ENCODE data around the gene DIDO1. TPM values are rescaled to one million over a fixed set of nuclear protein-coding genes. Genes with fewer than 3 reads are reported as not detected.

Gene DIDO1
- total and polyA plus RNA-seq, 7 donors: 10.4 to 70.6 (median 48.7) TPM

- H3K36me3 ChIP-seq: peaks cover 0 to 12% (median 3%) of the 10 kb centered on the region in 4 donors
- H3K27ac ChIP-seq: no peak overlapping the region
- intact Hi-C loops (cut with DNase I): loop anchor here (10.0 kb wide), 1 partner anchor 255 kb away; the partner anchor contains the start of gene YTHDF1
- no peak overlapping the region for H3K4me3 ChIP-seq
- 91 to 94% methylated on average over 20 of the region's 20 CpGs for WGBS, 2 donors
- no peak for DNase-seq
- H3K27me3 ChIP-seq: no peaks in the 10 kb centered on the region
- H3K4me1 ChIP-seq: no peaks in the 10 kb centered on the region
- H3K9me3 ChIP-seq: no peaks in the 10 kb centered on the region
- no peak for TF ChIP-seq EP300 (IDR thresholded peaks at IDR 0.05)
- no peak for TF ChIP-seq POLR2AphosphoS5 (IDR thresholded peaks at IDR 0.05)
- no peak for TF ChIP-seq POLR2A (IDR thresholded peaks at IDR 0.05)
- no peak for TF ChIP-seq CTCF (IDR thresholded peaks at IDR 0.05)
Measured at GRCh38 chr20:62959998-62960436, 33.7 kb upstream of the DIDO1 start.

- peaks cover 0 to 11% (median 3%) of the 10 kb centered on the region in 4 donors for H3K36me3 ChIP-seq
- H3K4me3 ChIP-seq: no peak overlapping the region
- intact Hi-C loops (cut with DNase I): loop anchor here (10.0 kb wide), 1 partner anchor 255 kb away; the partner anchor contains the start of gene YTHDF1
- peaks cover 0 to 6% (median 5%) of the 10 kb centered on the region in 4 donors for H3K4me1 ChIP-seq
- H3K27ac ChIP-seq: no peak overlapping the region
- H3K9me3 ChIP-seq: no peaks in the 10 kb centered on the region
- no peak for TF ChIP-seq POLR2AphosphoS5 (IDR thresholded peaks at IDR 0.05)
- TF ChIP-seq EP300 (IDR thresholded peaks at IDR 0.05): no peak
- no peak for TF ChIP-seq POLR2A (IDR thresholded peaks at IDR 0.05)
- no peak for TF ChIP-seq CTCF (IDR thresholded peaks at IDR 0.05)
- DNase-seq: no peak
- 61 to 89% methylated on average over 43 of the region's 43 CpGs for WGBS, 2 donors
- no peaks in the 10 kb centered on the region for H3K27me3 ChIP-seq
Measured at GRCh38 chr20:62959101-62959971, 33.0 kb upstream of the DIDO1 start.

GRCh38 chr20:62958388-62959100 lies 32.2 kb upstream of the DIDO1 start:
- Histone ChIP-seq H3K27ac (no peak overlapping the region), H3K4me3 (no peak overlapping the region), H3K36me3 (peaks cover 0 to 3% (median 0%) of the 10 kb centered on the region in 4 donors), H3K27me3 (no peaks in the 10 kb centered on the region), H3K4me1 (peaks cover 0 to 13% (median 13%) of the 10 kb centered on the region in 4 donors), H3K9me3 (no peaks in the 10 kb centered on the region)
- 79 to 89% methylated on average over 10 of the region's 10 CpGs for WGBS, 2 donors
- DNase-seq: no peak
- intact Hi-C loops (cut with DNase I): loop anchor here (10.0 kb wide), 1 partner anchor 256 kb away; the partner anchor contains the start of gene YTHDF1
- TF ChIP-seq EP300 (IDR thresholded peaks at IDR 0.05) (no peak), POLR2AphosphoS5 (IDR thresholded peaks at IDR 0.05) (no peak), CTCF (IDR thresholded peaks at IDR 0.05) (no peak), POLR2A (IDR thresholded peaks at IDR 0.05) (no peak)

- Histone ChIP-seq H3K27ac (no peak overlapping the region), H3K4me3 (no peak overlapping the region), H3K27me3 (no peaks in the 10 kb centered on the region), H3K4me1 (peaks cover 0 to 24% (median 24%) of the 10 kb centered on the region in 4 donors), H3K9me3 (no peaks in the 10 kb centered on the region), H3K36me3 (no peaks in the 10 kb centered on the region)
- 96 to 97% methylated on average over 36 of the region's 36 CpGs for WGBS, 2 donors
- intact Hi-C loops (cut with DNase I): loop anchor here (10.0 kb wide), 1 partner anchor 257 kb away; the partner anchor contains the start of gene YTHDF1
- TF ChIP-seq CTCF (IDR thresholded peaks at IDR 0.05): no peak
- no peak for TF ChIP-seq POLR2A (IDR thresholded peaks at IDR 0.05)
- no peak for TF ChIP-seq POLR2AphosphoS5 (IDR thresholded peaks at IDR 0.05)
- TF ChIP-seq EP300 (IDR thresholded peaks at IDR 0.05): no peak
- no peak for DNase-seq
Measured at GRCh38 chr20:62957136-62958117, 31.1 kb upstream of the DIDO1 start.
